Neuronal stem cell (in vitro differentiated cells): ENCODE measurements around the gene TMEM132D.

ENCODE experiments used
- DNase-seq: peaks from one replicate; pipeline ENCODE4 v3.0.0-alpha.2; 2013; ENCODE audit warnings: low spot score
- H2AFZ ChIP-seq: one replicate; pipeline ENCODE4 v1.6.1; 2013; ENCODE audit warnings: mild to moderate bottlenecking, low read length, inconsistent platforms
- H2AK5ac ChIP-seq: 2 replicates; pipeline ENCODE4 v1.6.1; 2013; ENCODE audit warnings: low read depth, mild to moderate bottlenecking, inconsistent platforms, low read length, moderate library complexity, mixed read lengths
- H2BK120ac ChIP-seq: 2 replicates; pipeline ENCODE4 v1.6.1; 2013; ENCODE audit warnings: low read depth, mild to moderate bottlenecking, inconsistent platforms, low read length, moderate library complexity, mixed read lengths
- H2BK12ac ChIP-seq: one replicate; pipeline ENCODE4 v1.6.1; 2013; ENCODE audit warnings: low read length, inconsistent platforms
- H2BK15ac ChIP-seq: 2 replicates; pipeline ENCODE4 v1.6.1; 2013; ENCODE audit warnings: mild to moderate bottlenecking, low read length, inconsistent platforms, mixed read lengths
- H2BK5ac ChIP-seq: one replicate; pipeline ENCODE4 v1.6.1; 2013; ENCODE audit warnings: inconsistent platforms, mild to moderate bottlenecking, low read length, moderate library complexity
- H3K14ac ChIP-seq: one replicate; pipeline ENCODE4 v1.6.1; 2013; ENCODE audit warnings: low read length, inconsistent platforms
- H3K18ac ChIP-seq: 2 replicates; pipeline ENCODE4 v1.6.1; 2013; ENCODE audit warnings: low read length, inconsistent platforms
- H3K23ac ChIP-seq: 2 replicates; pipeline ENCODE4 v1.6.1; 2013; ENCODE audit warnings: low read depth, mild to moderate bottlenecking, mixed read lengths, low read length, inconsistent platforms; ENCODE audit not compliant: poor library complexity
- H3K27ac ChIP-seq: replicated peaks from 3 replicates; pipeline ENCODE4 v1.5.1; 2013; ENCODE audit warnings: low read length, inconsistent platforms
- H3K27me3 ChIP-seq, 3 experiments: 2 replicates each; pipeline ENCODE4 v1.6.1; 2013; ENCODE audit warnings: low read length in 3 of 3, mild to moderate bottlenecking in 2 of 3, inconsistent platforms in 1 of 3, low read depth in 1 of 3, mixed read lengths in 1 of 3, moderate library complexity in 1 of 3; ENCODE audit not compliant: control insufficient read depth in 3 of 3, insufficient read depth in 3 of 3
- H3K36me3 ChIP-seq, 2 donors: replicated peaks in 1 of 2; 2 replicates each; pipeline ENCODE4 v1.6.1; 2013; ENCODE audit warnings: low read length in 2 of 2; ENCODE audit not compliant: control insufficient read depth in 2 of 2, insufficient read depth in 2 of 2
- H3K4ac ChIP-seq: 2 replicates; pipeline ENCODE4 v1.6.1; 2013; ENCODE audit warnings: inconsistent platforms, mild to moderate bottlenecking, low read length, moderate library complexity
- H3K4me1 ChIP-seq, 2 donors: 1 replicate in 1 of 2; 2 replicates in 1 of 2; pipeline ENCODE4 v1.6.1; 2013; ENCODE audit warnings: low read length in 2 of 2, low read depth in 1 of 2; ENCODE audit not compliant: control insufficient read depth in 2 of 2, insufficient read depth in 1 of 2
- H3K4me2 ChIP-seq: one replicate; pipeline ENCODE4 v1.6.1; 2013; ENCODE audit warnings: mild to moderate bottlenecking, low read length, inconsistent platforms; ENCODE audit not compliant: insufficient read depth, poor library complexity, severe bottlenecking
- H3K4me3 ChIP-seq, 2 donors: 2 replicates each; pipeline ENCODE4 v1.5.1; 2013; ENCODE audit warnings: low read length in 2 of 2, mild to moderate bottlenecking in 2 of 2, inconsistent platforms in 1 of 2, moderate library complexity in 1 of 2
- H3K79me1 ChIP-seq: one replicate; pipeline ENCODE4 v1.6.1; 2013; ENCODE audit warnings: low read depth, mild to moderate bottlenecking, inconsistent platforms, low read length, moderate library complexity
- H3K9ac ChIP-seq: one replicate; pipeline ENCODE4 v1.6.1; 2013; ENCODE audit warnings: mild to moderate bottlenecking, low read depth, low read length, inconsistent platforms; ENCODE audit not compliant: poor library complexity
- H3K9me3 ChIP-seq, 2 donors: replicated peaks in 1 of 2; 2 replicates each; pipeline versions ENCODE3 to v1.6.1; 2013; ENCODE audit warnings: low read length in 2 of 2, mild to moderate bottlenecking in 2 of 2, inconsistent platforms in 1 of 2, low read depth in 1 of 2, mixed read lengths in 1 of 2, moderate library complexity in 1 of 2; ENCODE audit not compliant: control insufficient read depth in 2 of 2, insufficient read depth in 1 of 2
- H4K8ac ChIP-seq: one replicate; pipeline ENCODE4 v1.6.1; 2013; ENCODE audit warnings: low read depth, mild to moderate bottlenecking, inconsistent platforms, low read length, moderate library complexity
- H4K91ac ChIP-seq: one replicate; pipeline ENCODE4 v1.6.1; 2013; ENCODE audit warnings: low read length, low read depth, mild to moderate bottlenecking, inconsistent platforms; ENCODE audit not compliant: poor library complexity
- WGBS, 2 donors: extraction: QIAGEN DNeasy Blood & Tissue Kit; methylation state at CpG; one replicate each; pipeline ENCODE4 v1.1.7; 2013; ENCODE audit warnings: missing lambda C conversion rate in 2 of 2, mixed read lengths in 1 of 2; ENCODE audit not compliant: insufficient read length in 2 of 2, insufficient replicate concordance in 1 of 2; ENCODE audit errors: extremely low coverage in 2 of 2; 5-methylcytosine and 5-hydroxymethylcytosine counted together

TMEM132D gene

DNA sequence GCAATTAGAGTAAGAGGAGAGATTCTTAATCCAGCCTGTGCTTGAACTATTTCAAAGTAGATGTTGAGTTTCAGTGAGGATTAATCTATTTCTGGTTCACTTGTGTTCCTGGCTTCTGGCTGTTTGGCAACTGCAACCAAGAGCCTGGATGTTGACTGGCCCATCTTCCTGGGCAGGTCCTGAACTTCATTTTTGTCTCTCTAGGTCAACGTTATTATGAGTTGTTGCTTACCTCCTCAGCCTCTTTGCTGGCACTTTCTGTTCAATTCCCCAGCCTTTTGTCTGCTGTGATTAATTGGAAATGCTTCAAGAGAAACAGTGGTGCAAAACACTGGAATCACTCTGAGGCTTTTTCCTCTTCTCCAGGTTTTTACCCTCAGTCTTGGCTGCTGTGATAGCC lies 56.8 kb downstream of the TMEM132D start:
- H2BK12ac ChIP-seq: no peak overlapping the region
- DNase-seq: no peak
- WGBS, 2 donors: no CpG with 5 or more reads among the region's 1 CpG
- H3K4ac ChIP-seq: no peak overlapping the region
- H3K79me1 ChIP-seq: peaks cover 1% of the 10 kb centered on the region
- H3K36me3 ChIP-seq: no peaks in the 10 kb centered on the region
- H3K27ac ChIP-seq: no peak overlapping the region
- no peak overlapping the region for H4K91ac ChIP-seq
- H2BK120ac ChIP-seq: no peak overlapping the region
- H3K18ac ChIP-seq: no peak overlapping the region
- H2AFZ ChIP-seq: no peak overlapping the region
- no peak overlapping the region for H3K14ac ChIP-seq
- no peaks in the 10 kb centered on the region for H3K9me3 ChIP-seq
- H2BK5ac ChIP-seq: no peak overlapping the region
- H3K27me3 ChIP-seq: no peaks in the 10 kb centered on the region
- no peak overlapping the region for H4K8ac ChIP-seq
- H3K4me3 ChIP-seq: no peak overlapping the region
- no peak overlapping the region for H3K9ac ChIP-seq
- H3K23ac ChIP-seq: no peak overlapping the region
- no peaks in the 10 kb centered on the region for H3K4me1 ChIP-seq
- H2AK5ac ChIP-seq: no peak overlapping the region
- no peak overlapping the region for H3K4me2 ChIP-seq
- H2BK15ac ChIP-seq: no peak overlapping the region

DNA sequence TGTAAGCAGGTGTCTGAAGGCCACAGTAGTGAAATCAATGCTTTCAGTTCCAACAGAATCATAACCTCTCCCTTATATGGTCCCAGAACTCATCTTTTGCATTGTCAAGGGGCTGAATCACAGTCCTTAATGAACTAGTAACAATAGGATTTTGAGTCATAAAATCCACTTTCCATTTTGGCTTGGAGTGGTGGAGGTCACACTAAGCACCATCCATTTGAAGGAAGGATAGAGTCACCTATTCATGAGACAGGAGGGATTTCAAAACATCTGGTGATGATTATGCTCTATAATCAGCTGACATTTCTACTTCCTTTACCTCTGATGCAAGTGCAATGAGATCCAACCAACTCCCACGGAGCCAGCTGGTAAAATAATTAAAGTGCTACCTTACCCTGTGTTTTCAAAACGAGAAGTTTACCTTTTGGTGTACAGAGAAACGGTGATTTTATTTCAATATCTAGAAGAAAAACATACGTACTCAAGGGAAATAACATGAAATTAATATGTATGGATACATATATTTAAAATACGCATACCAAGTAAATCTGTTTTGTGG lies 59.1 kb downstream of the TMEM132D start:
- no peak overlapping the region for H2BK5ac ChIP-seq
- no peak overlapping the region for H4K91ac ChIP-seq
- no peak overlapping the region for H2BK120ac ChIP-seq
- no peaks in the 10 kb centered on the region for H3K27me3 ChIP-seq
- H3K4me1 ChIP-seq: no peaks in the 10 kb centered on the region
- H2BK12ac ChIP-seq: no peak overlapping the region
- no peak overlapping the region for H2BK15ac ChIP-seq
- no peak overlapping the region for H3K14ac ChIP-seq
- H4K8ac ChIP-seq: no peak overlapping the region
- no peak overlapping the region for H3K4ac ChIP-seq
- no peak overlapping the region for H3K4me2 ChIP-seq
- no peaks in the 10 kb centered on the region for H3K9me3 ChIP-seq
- no peak for DNase-seq
- H2AK5ac ChIP-seq: no peak overlapping the region
- H3K36me3 ChIP-seq: no peaks in the 10 kb centered on the region
- peaks cover 1% of the 10 kb centered on the region for H3K79me1 ChIP-seq
- no peak overlapping the region for H3K23ac ChIP-seq
- no peak overlapping the region for H2AFZ ChIP-seq
- H3K27ac ChIP-seq: no peak overlapping the region
- no peak overlapping the region for H3K9ac ChIP-seq
- no peak overlapping the region for H3K4me3 ChIP-seq
- H3K18ac ChIP-seq: no peak overlapping the region
- no CpG with 5 or more reads among the region's 5 CpGs for WGBS, 2 donors

DNA sequence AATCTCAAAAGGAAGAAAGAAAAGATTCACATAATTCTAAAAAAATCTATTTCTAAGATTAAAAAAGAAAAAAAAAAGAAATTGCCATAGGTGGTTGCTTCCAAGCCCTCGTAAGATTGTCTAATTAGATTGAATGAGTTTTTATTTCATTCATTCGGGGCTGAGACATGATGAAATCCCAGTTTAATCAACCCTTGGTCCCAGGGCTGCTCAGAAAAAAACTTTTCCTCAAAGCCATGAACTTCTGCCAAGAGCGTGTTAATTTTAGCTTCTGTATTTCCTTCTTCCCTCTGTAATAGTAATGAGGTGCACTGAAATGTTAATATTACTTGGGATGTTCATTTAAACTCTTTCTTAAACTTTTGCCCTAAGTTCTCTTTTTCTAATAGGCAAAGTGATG lies 62.6 kb downstream of the TMEM132D start:
- Histone ChIP-seq H3K9ac (no peak overlapping the region), H2BK12ac (no peak overlapping the region), H3K4me1 (no peaks in the 10 kb centered on the region), H3K27me3 (no peaks in the 10 kb centered on the region), H4K91ac (no peak overlapping the region), H3K14ac (no peak overlapping the region), H3K36me3 (no peaks in the 10 kb centered on the region), H3K4me3 (no peak overlapping the region), H3K18ac (no peak overlapping the region), H3K79me1 (peaks cover 1% of the 10 kb centered on the region), H3K4ac (no peak overlapping the region), H2AFZ (no peak overlapping the region), H2BK15ac (no peak overlapping the region), H2AK5ac (no peak overlapping the region), H3K9me3 (no peaks in the 10 kb centered on the region), H3K4me2 (no peak overlapping the region), H4K8ac (no peak overlapping the region), H3K23ac (no peak overlapping the region), H3K27ac (no peak overlapping the region), H2BK120ac (no peak overlapping the region), H2BK5ac (no peak overlapping the region)
- no CpG with 5 or more reads among the region's 3 CpGs for WGBS, 2 donors
- DNase-seq: no peak

DNA sequence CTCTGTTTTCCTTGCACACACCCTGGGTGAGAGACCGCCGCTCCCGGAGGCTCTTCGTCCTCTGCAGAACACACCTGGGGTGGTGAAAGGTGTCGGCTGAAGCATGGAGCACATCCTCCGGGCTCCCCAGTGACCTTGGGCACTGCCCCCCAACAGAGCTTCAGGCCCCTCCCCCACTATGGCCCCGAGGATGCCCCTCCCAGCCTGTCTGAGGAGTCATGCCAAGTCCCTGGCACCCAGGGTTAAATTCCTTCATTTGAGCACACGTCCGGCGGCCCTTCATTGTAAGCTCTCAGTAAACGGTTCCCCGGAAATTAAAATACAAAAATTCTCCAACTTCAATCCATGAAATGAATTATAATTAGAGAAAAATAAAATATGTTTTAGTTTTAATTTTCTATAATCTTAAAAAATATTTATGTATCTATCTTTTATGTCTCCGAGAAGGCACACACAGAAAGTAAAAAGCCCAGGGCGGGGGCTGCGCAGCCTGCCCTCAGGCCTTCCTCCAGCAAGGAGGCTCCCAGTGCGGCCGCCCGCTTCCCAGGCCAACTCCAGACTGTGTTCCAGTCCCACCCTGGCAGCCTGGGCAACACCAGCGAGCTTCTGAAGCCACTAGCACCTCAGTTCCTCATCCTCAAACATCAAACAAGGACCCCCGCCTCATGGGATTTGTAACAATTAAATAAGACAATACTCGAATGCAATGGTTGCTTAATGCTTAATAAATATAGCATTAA lies 63.5 kb downstream of the TMEM132D start:
- Histone ChIP-seq H3K9ac (no peak overlapping the region), H3K9me3 (no peaks in the 10 kb centered on the region), H3K79me1 (no peaks in the 10 kb centered on the region), H3K14ac (no peak overlapping the region), H3K36me3 (no peaks in the 10 kb centered on the region), H2BK12ac (no peak overlapping the region), H3K27ac (no peak overlapping the region), H3K23ac (no peak overlapping the region), H2AK5ac (no peak overlapping the region), H3K27me3 (no peaks in the 10 kb centered on the region), H3K4me2 (no peak overlapping the region), H3K4me1 (no peaks in the 10 kb centered on the region), H3K4me3 (no peak overlapping the region), H4K8ac (no peak overlapping the region), H3K4ac (no peak overlapping the region), H3K18ac (no peak overlapping the region), H2BK15ac (no peak overlapping the region), H4K91ac (no peak overlapping the region), H2BK120ac (no peak overlapping the region), H2AFZ (no peak overlapping the region), H2BK5ac (no peak overlapping the region)
- no peak for DNase-seq
- no CpG with 5 or more reads among the region's 21 CpGs for WGBS, 2 donors
